Measurements from ENCODE around the gene SMYD5. TPM values are rescaled to one million over a fixed set of nuclear protein-coding genes. Genes with fewer than 3 reads are reported as not detected.

The SMYD5 gene
- total and polyA plus RNA-seq, 2 donors (not counting 1 experiment from before 2014, with no cell fraction given), result 31.9 to 41.0 TPM

DNA sequence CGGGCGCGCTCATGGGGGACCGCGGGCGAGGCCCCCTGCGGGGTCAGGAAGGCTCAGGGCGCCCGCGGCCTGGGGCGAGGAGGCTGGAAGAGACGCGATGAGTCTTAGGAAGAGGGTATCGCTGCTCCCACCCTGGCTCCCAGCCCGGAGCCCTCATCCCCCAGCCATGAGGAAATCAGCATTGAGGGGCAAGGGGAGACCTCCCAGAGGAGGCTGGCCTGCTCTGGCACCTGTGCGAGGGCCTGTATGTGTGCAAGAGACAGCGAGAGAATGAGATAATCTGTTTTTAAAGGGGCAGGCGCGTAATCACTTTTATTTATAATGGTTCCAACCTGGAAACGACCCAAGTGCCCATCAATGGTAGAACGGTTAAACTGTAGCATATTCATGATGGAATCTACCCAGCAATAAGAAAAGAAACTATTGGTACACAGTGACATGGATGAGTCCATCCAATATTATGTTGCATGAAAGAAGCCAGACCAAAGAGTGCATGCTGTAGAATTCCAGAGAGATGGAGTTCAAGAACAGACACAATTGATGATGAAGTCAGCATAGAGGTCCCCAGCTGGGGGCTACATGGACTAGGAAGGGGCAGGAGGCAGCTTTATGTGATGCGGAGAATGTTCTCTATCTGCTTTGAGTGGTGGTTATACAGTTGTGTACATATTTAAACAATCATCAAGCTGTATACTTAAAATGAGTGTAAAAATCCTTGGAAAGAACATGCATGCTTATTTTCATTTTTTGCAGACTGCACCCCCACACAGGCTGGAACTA is 55.8 kb downstream of the SMYD5 start:
- H3K27ac Mint-ChIP-seq, result no peak overlapping the region
- Histone ChIP-seq H3K4me1 (ENCODE audit: control insufficient read depth in 2 of 2, insufficient read depth in 2 of 2, low read length in 2 of 2) (no peaks in the 10 kb centered on the region), H4K20me1 (ENCODE audit: control insufficient read depth, insufficient read depth, low read length, poor library complexity, severe bottlenecking) (peaks cover 32% of the 10 kb centered on the region), H3K36me3 (replicated peaks in 1 of 2; ENCODE audit: control extremely low read depth in 1 of 2, control insufficient read depth in 1 of 2, extremely low read depth in 1 of 2, insufficient read depth in 2 of 2, low read length in 1 of 2) (peaks cover 0 to 4% of the 10 kb centered on the region in 2 experiments), H3K27ac (ENCODE audit: low read length in 2 of 2) (no peak overlapping the region), H3K4me2 (replicated peaks; ENCODE audit: low read depth, low read length, poor library complexity, severe bottlenecking) (peak overlapping the region; percentile 63), H3K4me3 (ENCODE audit: control extremely low read depth in 1 of 5, extremely low read depth in 1 of 5, insufficient read depth in 1 of 5, low read depth in 2 of 5, low read length in 4 of 5) (peak overlapping the region in 3 of 5 experiments; percentile 19 to 28 (median 25)), H3K9ac (ENCODE audit: low read length) (peak overlapping the region; percentile 23), H3K79me2 (ENCODE audit: control insufficient read depth, insufficient read depth, low read length) (peaks cover 24% of the 10 kb centered on the region), H3K9me3 (ENCODE audit: control extremely low read depth in 1 of 3, control insufficient read depth in 2 of 3, insufficient read depth in 1 of 3, low read length in 2 of 3) (peaks cover 0 to 3% (median 0%) of the 10 kb centered on the region in 3 donors), H2AFZ (ENCODE audit: insufficient read depth, low read depth, low read length, poor library complexity, severe bottlenecking) (peak overlapping the region; percentile 27), H3K27me3 (replicated peaks in 1 of 4; ENCODE audit: control extremely low read depth in 1 of 4, control insufficient read depth in 3 of 4, insufficient read depth in 4 of 4, low read length in 3 of 4) (no peaks in the 10 kb centered on the region)
- POLR2A ChIA-PET, result no interaction called here
- peaks cover 18% of the 10 kb centered on the region for H3K4me1 Mint-ChIP-seq
- DNase-seq (no peak), ATAC-seq (ENCODE audit: low read depth) (peak; percentile 7)
- no peaks in the 10 kb centered on the region for H3K27me3 Mint-ChIP-seq
- CTCF ChIA-PET, result no interaction called here
- peak overlapping the region; percentile 47 for H3K4me3 Mint-ChIP-seq
- no peaks in the 10 kb centered on the region for H3K9me3 Mint-ChIP-seq (ENCODE audit: insufficient read depth)
- TF ChIP-seq, protein P1, sequence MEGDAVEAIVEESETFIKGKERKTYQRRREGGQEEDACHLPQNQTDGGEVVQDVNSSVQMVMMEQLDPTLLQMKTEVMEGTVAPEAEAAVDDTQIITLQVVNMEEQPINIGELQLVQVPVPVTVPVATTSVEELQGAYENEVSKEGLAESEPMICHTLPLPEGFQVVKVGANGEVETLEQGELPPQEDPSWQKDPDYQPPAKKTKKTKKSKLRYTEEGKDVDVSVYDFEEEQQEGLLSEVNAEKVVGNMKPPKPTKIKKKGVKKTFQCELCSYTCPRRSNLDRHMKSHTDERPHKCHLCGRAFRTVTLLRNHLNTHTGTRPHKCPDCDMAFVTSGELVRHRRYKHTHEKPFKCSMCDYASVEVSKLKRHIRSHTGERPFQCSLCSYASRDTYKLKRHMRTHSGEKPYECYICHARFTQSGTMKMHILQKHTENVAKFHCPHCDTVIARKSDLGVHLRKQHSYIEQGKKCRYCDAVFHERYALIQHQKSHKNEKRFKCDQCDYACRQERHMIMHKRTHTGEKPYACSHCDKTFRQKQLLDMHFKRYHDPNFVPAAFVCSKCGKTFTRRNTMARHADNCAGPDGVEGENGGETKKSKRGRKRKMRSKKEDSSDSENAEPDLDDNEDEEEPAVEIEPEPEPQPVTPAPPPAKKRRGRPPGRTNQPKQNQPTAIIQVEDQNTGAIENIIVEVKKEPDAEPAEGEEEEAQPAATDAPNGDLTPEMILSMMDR (IDR thresholded peaks at IDR 0.05), result no peak
- TF ChIP-seq EZH2 (IDR thresholded peaks at IDR 0.05; ENCODE audit: borderline replicate concordance, insufficient read depth, low read depth, low read length, poor library complexity, severe bottlenecking), result no peak
- intact Hi-C loops (cut with micrococcal nuclease), result loop anchor here (1.0 to 2.0 kb wide), 2 partner anchors 15 to 37 kb away; partner anchors contain the start of genes FBXO41 and PRADC1
- WGBS (ENCODE audit: insufficient coverage), result 53% methylated on average over 18 of the region's 22 CpGs

DNA sequence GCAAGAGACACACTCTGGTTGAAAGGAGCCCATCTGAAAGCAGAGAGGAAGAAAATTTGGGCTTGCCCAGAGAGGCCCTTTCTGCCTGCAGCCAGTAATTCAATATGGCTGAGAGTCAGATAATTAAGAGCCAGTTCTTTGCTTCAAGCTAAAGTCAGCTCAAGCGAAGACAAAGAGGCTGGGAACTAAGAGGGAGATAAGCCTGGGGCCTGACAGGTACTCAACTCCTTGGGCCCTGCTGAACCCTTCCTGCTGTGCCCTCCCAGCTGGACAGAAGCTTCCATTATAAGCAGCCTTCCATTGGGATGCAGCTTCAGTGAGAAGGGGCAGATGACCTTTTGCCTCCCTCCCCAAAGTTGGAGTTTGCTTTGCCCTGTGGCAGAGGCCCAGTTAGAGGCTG is 58.2 kb downstream of the SMYD5 start:
- ATAC-seq (ENCODE audit: low read depth), result no peak
- H3K27ac ChIP-seq (ENCODE audit: low read length in 2 of 2), result no peak overlapping the region
- no peak overlapping the region for H3K4me3 ChIP-seq (ENCODE audit: control extremely low read depth in 1 of 5, extremely low read depth in 1 of 5, insufficient read depth in 1 of 5, low read depth in 2 of 5, low read length in 4 of 5)
- CTCF ChIA-PET, result interaction anchor here (0.8 to 1.1 kb wide), 3 partner anchors 12 to 88 kb away, joined by 3 read pairs; partner anchors contain the start of gene FBXO41
- no peak overlapping the region for H3K27ac Mint-ChIP-seq
- no peaks in the 10 kb centered on the region for H3K27me3 ChIP-seq (replicated peaks in 1 of 4; ENCODE audit: control extremely low read depth in 1 of 4, control insufficient read depth in 3 of 4, insufficient read depth in 4 of 4, low read length in 3 of 4)
- no peaks in the 10 kb centered on the region for H3K4me1 ChIP-seq (ENCODE audit: control insufficient read depth in 2 of 2, insufficient read depth in 2 of 2, low read length in 2 of 2)
- 100% methylated on average over 1 of the region's 1 CpG for WGBS (ENCODE audit: insufficient coverage)
- peaks cover 15% of the 10 kb centered on the region for H3K4me1 Mint-ChIP-seq
- intact Hi-C loops (cut with micrococcal nuclease), result no loop called here
- no peak overlapping the region for H3K4me2 ChIP-seq (replicated peaks; ENCODE audit: low read depth, low read length, poor library complexity, severe bottlenecking)
- H3K9ac ChIP-seq (ENCODE audit: low read length), result no peak overlapping the region
- peaks cover 32% of the 10 kb centered on the region for H4K20me1 ChIP-seq (ENCODE audit: control insufficient read depth, insufficient read depth, low read length, poor library complexity, severe bottlenecking)
- no peak overlapping the region for H3K4me3 Mint-ChIP-seq
- no peak for TF ChIP-seq EZH2 (IDR thresholded peaks at IDR 0.05; ENCODE audit: borderline replicate concordance, insufficient read depth, low read depth, low read length, poor library complexity, severe bottlenecking)
- TF ChIP-seq, protein P1 (IDR thresholded peaks at IDR 0.05), result no peak
- no peak overlapping the region for H2AFZ ChIP-seq (ENCODE audit: insufficient read depth, low read depth, low read length, poor library complexity, severe bottlenecking)
- POLR2A ChIA-PET, result no interaction called here
- peaks cover 15% of the 10 kb centered on the region for H3K79me2 ChIP-seq (ENCODE audit: control insufficient read depth, insufficient read depth, low read length)
- no peak for DNase-seq
- peaks cover 0 to 3% (median 0%) of the 10 kb centered on the region in 3 donors for H3K9me3 ChIP-seq (ENCODE audit: control extremely low read depth in 1 of 3, control insufficient read depth in 2 of 3, insufficient read depth in 1 of 3, low read length in 2 of 3)
- H3K9me3 Mint-ChIP-seq (ENCODE audit: insufficient read depth), result no peaks in the 10 kb centered on the region
- no peaks in the 10 kb centered on the region for H3K27me3 Mint-ChIP-seq
- H3K36me3 ChIP-seq (replicated peaks in 1 of 2; ENCODE audit: control extremely low read depth in 1 of 2, control insufficient read depth in 1 of 2, extremely low read depth in 1 of 2, insufficient read depth in 2 of 2, low read length in 1 of 2), result peaks cover 3 to 4% of the 10 kb centered on the region in 2 experiments

Data from B cell (primary cell).